CD14-positive monocyte (primary cell): ENCODE measurements around the gene ASPHD2. TPM values are rescaled to one million over a fixed set of nuclear protein-coding genes. Genes with fewer than 3 reads are reported as not detected.

Experiments used
- DNase-seq, 3 donors: peaks; one replicate each; pipeline ENCODE4 v3.0.0-alpha.2; 2011 to 2022
- H2AFZ ChIP-seq: 2 replicates; pipeline ENCODE4 v1.6.0; 2012; ENCODE audit warnings: mild to moderate bottlenecking, low read depth, low read length, inconsistent platforms; ENCODE audit not compliant: insufficient read depth, poor library complexity, severe bottlenecking
- H3K27ac ChIP-seq, 2 donors: 1 replicate in 1 of 2; 2 replicates in 1 of 2; pipeline ENCODE4 v1.5.1; 2012 to 2013; ENCODE audit warnings: low read length in 2 of 2, control low read depth in 1 of 2, inconsistent platforms in 1 of 2, low read depth in 1 of 2, mild to moderate bottlenecking in 1 of 2
- H3K27me3 ChIP-seq, 2 donors: one replicate each; pipeline versions ENCODE4 v1.6.0 to v1.6.1; 2011 to 2013; ENCODE audit warnings: low read length in 2 of 2; ENCODE audit not compliant: control insufficient read depth in 2 of 2, insufficient read depth in 2 of 2
- H3K36me3 ChIP-seq, 2 donors: replicated peaks in 1 of 2; 1 replicate in 1 of 2; 2 replicates in 1 of 2; pipeline versions ENCODE4 v1.5.1 to v1.6.1; 2012 to 2013; ENCODE audit warnings: low read length in 2 of 2, control low read depth in 1 of 2, inconsistent platforms in 1 of 2, mild to moderate bottlenecking in 1 of 2; ENCODE audit not compliant: insufficient read depth in 2 of 2, control insufficient read depth in 1 of 2
- H3K4me1 ChIP-seq, 2 donors: 1 replicate in 1 of 2; 2 replicates in 1 of 2; pipeline versions ENCODE4 v1.5.1 to v1.6.1; 2012 to 2013; ENCODE audit warnings: low read length in 2 of 2, control low read depth in 1 of 2, inconsistent platforms in 1 of 2, mild to moderate bottlenecking in 1 of 2, moderate library complexity in 1 of 2; ENCODE audit not compliant: insufficient read depth in 2 of 2, control insufficient read depth in 1 of 2
- H3K4me2 ChIP-seq: replicated peaks from 2 replicates; pipeline ENCODE3; 2012; ENCODE audit warnings: low read length, moderate library complexity, mild to moderate bottlenecking; ENCODE audit not compliant: poor library complexity, severe bottlenecking; ENCODE audit errors: extremely low read depth
- H3K4me3 ChIP-seq, 3 experiments: fragments of 200-600 bp in 1 of 3; sonication (generic) in 1 of 3; replicated peaks in 1 of 3; 1 replicate in 2 of 3; 2 replicates in 1 of 3; pipeline ENCODE4 v1.5.1; 2011 to 2013; ENCODE audit warnings: low read length in 3 of 3, mild to moderate bottlenecking in 3 of 3, control low read depth in 2 of 3, low read depth in 2 of 3, inconsistent platforms in 1 of 3, moderate library complexity in 1 of 3
- H3K79me2 ChIP-seq: 2 replicates; pipeline ENCODE4 v1.6.0; 2012; ENCODE audit warnings: mild to moderate bottlenecking, control low read depth, inconsistent platforms, low read length, moderate library complexity; ENCODE audit not compliant: insufficient read depth
- H3K9ac ChIP-seq: 2 replicates; pipeline ENCODE4 v1.6.0; 2017; ENCODE audit warnings: low read length, mild to moderate bottlenecking; ENCODE audit not compliant: insufficient read depth, poor library complexity, severe bottlenecking
- H3K9me3 ChIP-seq, 2 donors: replicated peaks in 1 of 2; 1 replicate in 1 of 2; 2 replicates in 1 of 2; pipeline versions ENCODE4 v1.5.1 to v1.6.1; 2012 to 2013; ENCODE audit warnings: low read length in 2 of 2, control low read depth in 1 of 2; ENCODE audit not compliant: control insufficient read depth in 1 of 2, insufficient read depth in 1 of 2
- H4K20me1 ChIP-seq: 2 replicates; pipeline ENCODE4 v1.6.0; 2012; ENCODE audit warnings: mild to moderate bottlenecking, low read length, control low read depth, moderate library complexity; ENCODE audit not compliant: insufficient read depth
- H3K27ac Mint-ChIP-seq, 7 donors: one replicate each; pipeline ENCODE4 v1.8.0; 2020; ENCODE audit warnings: mild to moderate bottlenecking in 7 of 7, mixed read lengths in 7 of 7, moderate library complexity in 6 of 7, inconsistent platforms in 2 of 7
- H3K27me3 Mint-ChIP-seq, 3 donors: one replicate each; pipeline ENCODE4 v1.8.0; 2021 to 2022; ENCODE audit warnings: low read depth in 3 of 3, mild to moderate bottlenecking in 3 of 3, mixed read lengths in 3 of 3, moderate library complexity in 3 of 3, inconsistent platforms in 1 of 3
- H3K36me3 Mint-ChIP-seq, 2 donors: one replicate each; pipeline ENCODE4 v1.8.0; 2020; ENCODE audit warnings: mixed read lengths in 2 of 2, inconsistent platforms in 1 of 2, mild to moderate bottlenecking in 1 of 2
- H3K4me1 Mint-ChIP-seq: one replicate; pipeline ENCODE4 v1.8.0; 2020; ENCODE audit warnings: mild to moderate bottlenecking, mixed read lengths
- H3K4me3 Mint-ChIP-seq, 2 donors: one replicate each; pipeline ENCODE4 v1.8.0; 2020; ENCODE audit warnings: mild to moderate bottlenecking in 2 of 2, mixed read lengths in 2 of 2, moderate library complexity in 1 of 2
- H3K9me3 Mint-ChIP-seq, 7 donors: one replicate each; pipeline ENCODE4 v1.8.0; 2020 to 2022; ENCODE audit warnings: mixed read lengths in 7 of 7, mild to moderate bottlenecking in 6 of 7, moderate library complexity in 6 of 7, inconsistent platforms in 2 of 7
- CTCF ChIP-seq: fragments of 200-600 bp; IDR thresholded peaks from one replicate; pipeline ENCODE4 v1.8.0; 2022; ENCODE audit warnings: antibody characterized with exemption, mild to moderate bottlenecking
- WGBS: methylation state at CpG from one replicate; pipeline ENCODE4 v1.1.5; 2013; ENCODE audit warnings: missing lambda C conversion rate; ENCODE audit not compliant: insufficient coverage; 5-methylcytosine and 5-hydroxymethylcytosine counted together
- intact Hi-C, 2 donors: fragments of 100-400 bp; cut with micrococcal nuclease; formaldehyde crosslinking; loops; one replicate each; pipeline versions ENCODE4 v1.15.0 to v1.15.1; 2023
- polyA plus RNA-seq, 3 donors: library from polyadenylated mRNA; depleted of rRNA in 1 of 3; unstranded in 2 of 3; stranded (reverse) in 1 of 3; fragments of 300-500 nt in 2 of 3; fragments of >200 nt in 1 of 3; fragmentation: Illumina TruSeq in 2 of 3; gene quantifications; 1 replicate in 2 of 3; 2 replicates in 1 of 3; pipeline ENCODE4 v1.2.3, GENCODE V29; 2012 to 2021

ASPHD2 gene
- polyA plus RNA-seq, 3 donors = 2.6 to 6.2 (median 4.1) TPM

DNA sequence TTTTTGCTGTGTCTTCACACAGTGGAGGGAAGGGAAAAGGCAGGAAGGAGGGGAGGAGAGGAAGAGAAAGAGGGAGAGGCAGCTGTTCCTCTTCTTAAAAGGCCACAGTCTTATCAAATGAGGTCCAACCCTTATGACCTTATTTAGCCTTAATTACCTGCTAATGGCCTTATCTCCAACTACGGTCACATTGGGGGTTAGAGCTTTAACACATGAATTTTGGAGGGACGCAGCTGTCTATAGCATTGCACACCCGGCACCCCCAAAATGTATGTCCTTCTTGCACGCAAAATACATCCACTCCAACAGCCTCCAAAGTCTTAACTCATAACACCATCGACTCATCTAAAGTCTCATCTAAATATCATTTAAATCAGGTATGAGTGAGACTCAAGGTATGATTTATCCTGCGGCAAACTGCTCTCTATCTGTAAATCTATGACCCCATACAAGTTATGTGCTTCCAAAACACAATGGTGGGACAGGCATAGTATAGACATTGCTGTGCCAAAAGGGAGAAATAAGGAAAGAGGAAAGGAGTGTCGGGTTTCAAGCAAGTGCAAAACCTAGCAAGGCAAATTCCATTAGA lies 45.0 kb upstream of the ASPHD2 start:
- Mint-ChIP-seq H3K4me1 (no peaks in the 10 kb centered on the region), H3K27ac (peak overlapping the region in 1 of 7 donors; percentile 22), H3K9me3 (peaks cover 0 to 5% (median 0%) of the 10 kb centered on the region in 7 donors), H3K27me3 (peaks cover 2 to 5% (median 5%) of the 10 kb centered on the region in 3 donors), H3K4me3 (no peak overlapping the region), H3K36me3 (no peaks in the 10 kb centered on the region)
- intact Hi-C loops = no loop called here
- H4K20me1 ChIP-seq = no peaks in the 10 kb centered on the region
- H3K9ac ChIP-seq = no peak overlapping the region
- H2AFZ ChIP-seq = no peak overlapping the region
- 90% methylated on average over 2 of the region's 7 CpGs for WGBS
- H3K9me3 ChIP-seq = peaks cover 0 to 3% of the 10 kb centered on the region in 2 donors
- no peaks in the 10 kb centered on the region for H3K79me2 ChIP-seq
- no peaks in the 10 kb centered on the region for H3K36me3 ChIP-seq
- no peak overlapping the region for H3K27ac ChIP-seq
- no peaks in the 10 kb centered on the region for H3K27me3 ChIP-seq
- no peak overlapping the region for H3K4me3 ChIP-seq
- no peaks in the 10 kb centered on the region for H3K4me1 ChIP-seq
- TF ChIP-seq CTCF = no peak
- DNase-seq = no peak
- no peak overlapping the region for H3K4me2 ChIP-seq

GRCh38 chr22:26385164-26385563 lies 43.9 kb upstream of the ASPHD2 start:
- no peak overlapping the region for H3K4me3 Mint-ChIP-seq
- Histone ChIP-seq H4K20me1 (no peaks in the 10 kb centered on the region), H3K27me3 (no peaks in the 10 kb centered on the region), H3K9me3 (no peaks in the 10 kb centered on the region), H3K4me1 (no peaks in the 10 kb centered on the region), H2AFZ (no peak overlapping the region), H3K36me3 (no peaks in the 10 kb centered on the region), H3K4me3 (no peak overlapping the region), H3K4me2 (no peak overlapping the region), H3K79me2 (no peaks in the 10 kb centered on the region), H3K27ac (no peak overlapping the region), H3K9ac (no peak overlapping the region)
- H3K9me3 Mint-ChIP-seq = no peaks in the 10 kb centered on the region
- H3K36me3 Mint-ChIP-seq = no peaks in the 10 kb centered on the region
- no peak for DNase-seq
- no peaks in the 10 kb centered on the region for H3K4me1 Mint-ChIP-seq
- no peak for TF ChIP-seq CTCF
- WGBS = no CpG with 5 or more reads among the region's 1 CpG
- no peak overlapping the region for H3K27ac Mint-ChIP-seq
- H3K27me3 Mint-ChIP-seq = peaks cover 2 to 5% (median 5%) of the 10 kb centered on the region in 3 donors
- intact Hi-C loops = no loop called here
